ENCODE measurements around the gene MAP3K14. TPM values are rescaled to one million over a fixed set of nuclear protein-coding genes. Genes with fewer than 3 reads are reported as not detected.

MAP3K14 gene
- total and polyA plus RNA-seq, 10 of the 15 experiments (the other 5 are each of a cell fraction or from before 2014, with no cell fraction given), result 2.1 to 33.3 (median 19.7) TPM

DNA sequence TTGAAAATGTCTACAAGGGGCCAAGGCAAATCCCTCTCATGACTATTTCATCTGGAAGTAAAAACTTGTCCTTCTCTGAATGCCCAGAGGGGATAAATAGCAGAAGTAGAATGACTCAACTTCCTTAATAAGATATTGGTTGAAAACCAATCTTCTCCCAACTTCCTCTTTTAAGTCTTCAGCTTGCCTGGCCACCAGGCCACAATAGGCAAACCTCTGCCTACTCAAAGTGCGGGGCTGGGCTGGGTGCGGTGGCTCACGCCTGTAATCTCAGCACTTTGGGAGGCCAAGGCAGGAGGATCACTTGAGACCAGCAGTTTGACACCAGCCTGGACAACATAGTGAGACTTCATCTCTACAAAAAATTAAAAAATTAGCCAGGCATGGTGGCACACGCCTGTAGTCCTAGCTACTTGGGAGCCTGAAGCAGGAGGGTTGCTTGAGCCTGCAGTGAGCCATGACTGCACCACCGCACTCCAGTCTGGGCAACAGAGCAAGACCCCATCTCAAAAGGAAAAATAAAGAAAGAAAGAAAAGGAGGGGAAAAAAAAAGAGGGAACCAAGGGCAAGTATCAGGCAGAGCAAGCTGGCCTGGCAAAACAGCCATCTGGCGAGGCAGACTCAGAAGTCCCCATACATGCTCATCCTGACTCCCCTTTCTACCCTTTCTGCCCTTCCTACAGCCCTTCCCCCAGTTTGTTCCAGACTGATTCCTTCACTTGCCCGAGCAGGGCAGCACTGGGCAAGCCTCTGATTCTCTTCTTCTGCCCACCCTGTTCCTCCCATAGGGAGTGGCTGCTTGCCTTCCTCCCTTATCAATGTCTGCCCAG lies 20.6 kb downstream of the MAP3K14 start (continued):
- TF ChIP-seq PAX8 (IDR thresholded peaks at IDR 0.05) (no peak), EP300 (IDR thresholded peaks at IDR 0.05; ENCODE audit: borderline replicate concordance in 1 of 2, control insufficient read depth in 1 of 2, low read depth in 2 of 2, low read length in 2 of 2) (0 out of 4 replicates have a peak, but pooled peaks of 1 of the 2 experiments have one; percentile 30), FOXM1 (IDR thresholded peaks at IDR 0.05; ENCODE audit: low read depth, low read length) (peak; percentile 51; the same call in 1 of the 2 replicates), TAF1 (IDR thresholded peaks at IDR 0.05; ENCODE audit: borderline replicate concordance, low read depth, low read length) (no peak), WRNIP1 (IDR thresholded peaks at IDR 0.05; ENCODE audit: borderline replicate concordance, low read depth, low read length) (no peak), TCF3 (IDR thresholded peaks at IDR 0.05; ENCODE audit: borderline replicate concordance, insufficient read depth, low read depth, low read length) (no peak), ATF7 (IDR thresholded peaks at IDR 0.05; ENCODE audit: low read depth) (peak; percentile 47; the same call in 1 of the 2 replicates), MEF2A (IDR thresholded peaks at IDR 0.05; ENCODE audit: insufficient read depth, low read depth, low read length) (peak; percentile 83), TARDBP (IDR thresholded peaks at IDR 0.05; ENCODE audit: borderline replicate concordance) (no peak), SREBF2 (IDR thresholded peaks at IDR 0.05; ENCODE audit: low read length) (no peak)
- TF ChIP-seq, protein P1, sequence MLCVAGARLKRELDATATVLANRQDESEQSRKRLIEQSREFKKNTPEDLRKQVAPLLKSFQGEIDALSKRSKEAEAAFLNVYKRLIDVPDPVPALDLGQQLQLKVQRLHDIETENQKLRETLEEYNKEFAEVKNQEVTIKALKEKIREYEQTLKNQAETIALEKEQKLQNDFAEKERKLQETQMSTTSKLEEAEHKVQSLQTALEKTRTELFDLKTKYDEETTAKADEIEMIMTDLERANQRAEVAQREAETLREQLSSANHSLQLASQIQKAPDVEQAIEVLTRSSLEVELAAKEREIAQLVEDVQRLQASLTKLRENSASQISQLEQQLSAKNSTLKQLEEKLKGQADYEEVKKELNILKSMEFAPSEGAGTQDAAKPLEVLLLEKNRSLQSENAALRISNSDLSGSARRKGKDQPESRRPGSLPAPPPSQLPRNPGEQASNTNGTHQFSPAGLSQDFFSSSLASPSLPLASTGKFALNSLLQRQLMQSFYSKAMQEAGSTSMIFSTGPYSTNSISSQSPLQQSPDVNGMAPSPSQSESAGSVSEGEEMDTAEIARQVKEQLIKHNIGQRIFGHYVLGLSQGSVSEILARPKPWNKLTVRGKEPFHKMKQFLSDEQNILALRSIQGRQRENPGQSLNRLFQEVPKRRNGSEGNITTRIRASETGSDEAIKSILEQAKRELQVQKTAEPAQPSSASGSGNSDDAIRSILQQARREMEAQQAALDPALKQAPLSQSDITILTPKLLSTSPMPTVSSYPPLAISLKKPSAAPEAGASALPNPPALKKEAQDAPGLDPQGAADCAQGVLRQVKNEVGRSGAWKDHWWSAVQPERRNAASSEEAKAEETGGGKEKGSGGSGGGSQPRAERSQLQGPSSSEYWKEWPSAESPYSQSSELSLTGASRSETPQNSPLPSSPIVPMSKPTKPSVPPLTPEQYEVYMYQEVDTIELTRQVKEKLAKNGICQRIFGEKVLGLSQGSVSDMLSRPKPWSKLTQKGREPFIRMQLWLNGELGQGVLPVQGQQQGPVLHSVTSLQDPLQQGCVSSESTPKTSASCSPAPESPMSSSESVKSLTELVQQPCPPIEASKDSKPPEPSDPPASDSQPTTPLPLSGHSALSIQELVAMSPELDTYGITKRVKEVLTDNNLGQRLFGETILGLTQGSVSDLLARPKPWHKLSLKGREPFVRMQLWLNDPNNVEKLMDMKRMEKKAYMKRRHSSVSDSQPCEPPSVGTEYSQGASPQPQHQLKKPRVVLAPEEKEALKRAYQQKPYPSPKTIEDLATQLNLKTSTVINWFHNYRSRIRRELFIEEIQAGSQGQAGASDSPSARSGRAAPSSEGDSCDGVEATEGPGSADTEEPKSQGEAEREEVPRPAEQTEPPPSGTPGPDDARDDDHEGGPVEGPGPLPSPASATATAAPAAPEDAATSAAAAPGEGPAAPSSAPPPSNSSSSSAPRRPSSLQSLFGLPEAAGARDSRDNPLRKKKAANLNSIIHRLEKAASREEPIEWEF (IDR thresholded peaks at IDR 0.05; ENCODE audit: insufficient replicate concordance, low read depth, low read length), result peak; percentile 65
- TF ChIP-seq, protein P2, sequence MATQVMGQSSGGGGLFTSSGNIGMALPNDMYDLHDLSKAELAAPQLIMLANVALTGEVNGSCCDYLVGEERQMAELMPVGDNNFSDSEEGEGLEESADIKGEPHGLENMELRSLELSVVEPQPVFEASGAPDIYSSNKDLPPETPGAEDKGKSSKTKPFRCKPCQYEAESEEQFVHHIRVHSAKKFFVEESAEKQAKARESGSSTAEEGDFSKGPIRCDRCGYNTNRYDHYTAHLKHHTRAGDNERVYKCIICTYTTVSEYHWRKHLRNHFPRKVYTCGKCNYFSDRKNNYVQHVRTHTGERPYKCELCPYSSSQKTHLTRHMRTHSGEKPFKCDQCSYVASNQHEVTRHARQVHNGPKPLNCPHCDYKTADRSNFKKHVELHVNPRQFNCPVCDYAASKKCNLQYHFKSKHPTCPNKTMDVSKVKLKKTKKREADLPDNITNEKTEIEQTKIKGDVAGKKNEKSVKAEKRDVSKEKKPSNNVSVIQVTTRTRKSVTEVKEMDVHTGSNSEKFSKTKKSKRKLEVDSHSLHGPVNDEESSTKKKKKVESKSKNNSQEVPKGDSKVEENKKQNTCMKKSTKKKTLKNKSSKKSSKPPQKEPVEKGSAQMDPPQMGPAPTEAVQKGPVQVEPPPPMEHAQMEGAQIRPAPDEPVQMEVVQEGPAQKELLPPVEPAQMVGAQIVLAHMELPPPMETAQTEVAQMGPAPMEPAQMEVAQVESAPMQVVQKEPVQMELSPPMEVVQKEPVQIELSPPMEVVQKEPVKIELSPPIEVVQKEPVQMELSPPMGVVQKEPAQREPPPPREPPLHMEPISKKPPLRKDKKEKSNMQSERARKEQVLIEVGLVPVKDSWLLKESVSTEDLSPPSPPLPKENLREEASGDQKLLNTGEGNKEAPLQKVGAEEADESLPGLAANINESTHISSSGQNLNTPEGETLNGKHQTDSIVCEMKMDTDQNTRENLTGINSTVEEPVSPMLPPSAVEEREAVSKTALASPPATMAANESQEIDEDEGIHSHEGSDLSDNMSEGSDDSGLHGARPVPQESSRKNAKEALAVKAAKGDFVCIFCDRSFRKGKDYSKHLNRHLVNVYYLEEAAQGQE (IDR thresholded peaks at IDR 0.05; ENCODE audit: low read depth, low read length), result no peak
- TF ChIP-seq, protein P3, sequence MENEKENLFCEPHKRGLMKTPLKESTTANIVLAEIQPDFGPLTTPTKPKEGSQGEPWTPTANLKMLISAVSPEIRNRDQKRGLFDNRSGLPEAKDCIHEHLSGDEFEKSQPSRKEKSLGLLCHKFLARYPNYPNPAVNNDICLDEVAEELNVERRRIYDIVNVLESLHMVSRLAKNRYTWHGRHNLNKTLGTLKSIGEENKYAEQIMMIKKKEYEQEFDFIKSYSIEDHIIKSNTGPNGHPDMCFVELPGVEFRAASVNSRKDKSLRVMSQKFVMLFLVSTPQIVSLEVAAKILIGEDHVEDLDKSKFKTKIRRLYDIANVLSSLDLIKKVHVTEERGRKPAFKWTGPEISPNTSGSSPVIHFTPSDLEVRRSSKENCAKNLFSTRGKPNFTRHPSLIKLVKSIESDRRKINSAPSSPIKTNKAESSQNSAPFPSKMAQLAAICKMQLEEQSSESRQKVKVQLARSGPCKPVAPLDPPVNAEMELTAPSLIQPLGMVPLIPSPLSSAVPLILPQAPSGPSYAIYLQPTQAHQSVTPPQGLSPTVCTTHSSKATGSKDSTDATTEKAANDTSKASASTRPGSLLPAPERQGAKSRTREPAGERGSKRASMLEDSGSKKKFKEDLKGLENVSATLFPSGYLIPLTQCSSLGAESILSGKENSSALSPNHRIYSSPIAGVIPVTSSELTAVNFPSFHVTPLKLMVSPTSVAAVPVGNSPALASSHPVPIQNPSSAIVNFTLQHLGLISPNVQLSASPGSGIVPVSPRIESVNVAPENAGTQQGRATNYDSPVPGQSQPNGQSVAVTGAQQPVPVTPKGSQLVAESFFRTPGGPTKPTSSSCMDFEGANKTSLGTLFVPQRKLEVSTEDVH (IDR thresholded peaks at IDR 0.05; ENCODE audit: low read depth, partially characterized antibody), result no peak

Data from GM12878 (cell line).